GM23338 (cell line): ENCODE measurements around the gene OLFML1. TPM values are rescaled to one million over a fixed set of nuclear protein-coding genes. Genes with fewer than 3 reads are reported as not detected.

Source experiments
- ATAC-seq: fragments of 200-7000 bp; cut with Tn5 transposase; 3 replicates; pipeline ENCODE4 v1.9.1; 2020
- DNase-seq: peaks from one replicate; pipeline ENCODE4 v3.0.0-alpha.2; 2015; ENCODE audit warnings: low spot score
- H2AFZ ChIP-seq: fragments of 200-600 bp; sonication (generic); 2 replicates; pipeline ENCODE4 v1.8.0; 2016; ENCODE audit warnings: antibody characterized with exemption, mild to moderate bottlenecking, moderate library complexity
- H3F3A ChIP-seq: fragments of 200-600 bp; sonication (generic); replicated peaks from 2 replicates; pipeline ENCODE4 v1.8.0; 2017; ENCODE audit warnings: antibody characterized with exemption, mixed run types, low read depth
- H3K27ac ChIP-seq: fragments of 200-600 bp; sonication (generic); 2 replicates; pipeline ENCODE4 v1.6.1; 2016; ENCODE audit warnings: low read depth
- H3K27me3 ChIP-seq: fragments of 200-600 bp; sonication (generic); 2 replicates; pipeline ENCODE4 v1.8.0; 2016; ENCODE audit warnings: mild to moderate bottlenecking, mixed run types, moderate library complexity; ENCODE audit not compliant: insufficient read depth
- H3K36me3 ChIP-seq: fragments of 200-600 bp; sonication (generic); 2 replicates; pipeline ENCODE4 v1.8.0; 2016; ENCODE audit warnings: mild to moderate bottlenecking; ENCODE audit not compliant: insufficient read depth
- H3K4me1 ChIP-seq: fragments of 200-600 bp; sonication (generic); 2 replicates; pipeline ENCODE4 v1.8.0; 2016; ENCODE audit warnings: mild to moderate bottlenecking, moderate library complexity; ENCODE audit not compliant: insufficient read depth
- H3K4me2 ChIP-seq: fragments of 200-600 bp; sonication (generic); 2 replicates; pipeline ENCODE4 v1.7.1; 2017; ENCODE audit warnings: mixed run types
- H3K4me3 ChIP-seq: fragments of 200-600 bp; sonication (generic); 2 replicates; pipeline ENCODE4 v1.6.1; 2016; ENCODE audit warnings: mixed run types
- H3K79me2 ChIP-seq: fragments of 200-600 bp; sonication (generic); replicated peaks from 2 replicates; pipeline ENCODE4 v1.8.0; 2017; ENCODE audit warnings: mild to moderate bottlenecking; ENCODE audit not compliant: insufficient read depth
- H3K9me2 ChIP-seq: fragments of 200-600 bp; sonication (generic); 2 replicates; pipeline ENCODE4 v1.8.0; 2017; ENCODE audit not compliant: insufficient read depth
- H4K20me1 ChIP-seq: fragments of 200-600 bp; sonication (generic); replicated peaks from 2 replicates; pipeline ENCODE4 v1.8.0; 2017; ENCODE audit warnings: mild to moderate bottlenecking; ENCODE audit not compliant: insufficient read depth
- H3K27ac Mint-ChIP-seq: 2 replicates; pipeline ENCODE4 v1.8.0; 2020; ENCODE audit warnings: inconsistent platforms, mild to moderate bottlenecking, moderate library complexity, mixed read lengths
- H3K27me3 Mint-ChIP-seq: 3 replicates; pipeline ENCODE4 v1.8.0; 2022; ENCODE audit warnings: low read depth, mild to moderate bottlenecking, moderate library complexity, mixed read lengths, inconsistent platforms; ENCODE audit not compliant: insufficient read depth, poor library complexity
- H3K36me3 Mint-ChIP-seq: 3 replicates; pipeline ENCODE4 v1.8.0; 2021; ENCODE audit warnings: low read depth, mild to moderate bottlenecking, inconsistent platforms, moderate library complexity, mixed read lengths
- H3K4me1 Mint-ChIP-seq: 3 replicates; pipeline ENCODE4 v1.8.0; 2020; ENCODE audit warnings: mild to moderate bottlenecking, inconsistent platforms, mixed read lengths
- H3K4me3 Mint-ChIP-seq: 3 replicates; pipeline ENCODE4 v1.8.0; 2021; ENCODE audit warnings: moderate library complexity, mild to moderate bottlenecking, inconsistent platforms, mixed read lengths
- H3K9me3 Mint-ChIP-seq: 3 replicates; pipeline ENCODE4 v1.8.0; 2020; ENCODE audit warnings: moderate library complexity, mild to moderate bottlenecking, inconsistent platforms, mixed read lengths
- CREB1 ChIP-seq: fragments of 250-450 bp; sonication (Bioruptor Pico); IDR thresholded peaks from 2 replicates; pipeline ENCODE4 v1.5.0; 2020; ENCODE audit warnings: low read depth, mild to moderate bottlenecking, moderate library complexity
- CTCF ChIP-seq, 2 experiments: fragments of 200-600 bp in 1 of 2; sonication (generic) in 1 of 2; conservative IDR thresholded peaks; 2 replicates each; pipeline versions ENCODE4 v1.5.1 to v1.6.1; 2016 to 2017; ENCODE audit warnings: antibody characterized with exemption in 2 of 2, low read depth in 2 of 2, mild to moderate bottlenecking in 2 of 2, moderate library complexity in 1 of 2
- ETS1 ChIP-seq: IDR thresholded peaks from 2 replicates; pipeline ENCODE4 v1.6.1; 2016; ENCODE audit warnings: antibody characterized with exemption
- EZH2 ChIP-seq: fragments of 200-600 bp; sonication (generic); IDR thresholded peaks from one replicate; pipeline ENCODE4 v1.8.0; 2017; ENCODE audit warnings: antibody characterized with exemption, mild to moderate bottlenecking, low read depth; ENCODE audit not compliant: unreplicated experiment
- EZH2phosphoT487 ChIP-seq: fragments of 200-600 bp; sonication (generic); IDR thresholded peaks from one replicate; pipeline ENCODE4 v1.8.1; 2018; ENCODE audit warnings: antibody characterized with exemption; ENCODE audit not compliant: unreplicated experiment
- JUNB ChIP-seq: IDR thresholded peaks from one replicate; pipeline ENCODE4 v1.6.1; 2016; ENCODE audit warnings: antibody characterized with exemption; ENCODE audit not compliant: unreplicated experiment
- NANOG ChIP-seq: IDR thresholded peaks from 2 replicates; pipeline ENCODE4 v1.6.1; 2016; ENCODE audit warnings: antibody characterized with exemption, borderline replicate concordance
- POLR2AphosphoS5 ChIP-seq: IDR thresholded peaks from 2 replicates; pipeline ENCODE4 v1.6.1; 2016; ENCODE audit warnings: antibody characterized with exemption, low read depth
- REST ChIP-seq: IDR thresholded peaks from one replicate; pipeline ENCODE4 v1.6.1; 2018; ENCODE audit warnings: antibody characterized with exemption; ENCODE audit not compliant: unreplicated experiment
- STAT1 ChIP-seq: IDR thresholded peaks from one replicate; pipeline ENCODE4 v1.6.1; 2016; ENCODE audit warnings: antibody characterized with exemption; ENCODE audit not compliant: unreplicated experiment
- ZNF114 ChIP-seq: fragments of 250-450 bp; sonication (Bioruptor Pico); IDR thresholded peaks from 2 replicates; pipeline ENCODE4 v1.5.0; 2020; ENCODE audit warnings: mild to moderate bottlenecking, moderate library complexity
- ZNF331 ChIP-seq: fragments of 250-450 bp; sonication (Bioruptor Pico); IDR thresholded peaks from 2 replicates; pipeline ENCODE4 v1.5.0; 2020; ENCODE audit warnings: low read depth, mild to moderate bottlenecking, moderate library complexity
- ZNF462 ChIP-seq: fragments of 250-450 bp; sonication (Bioruptor Pico); IDR thresholded peaks from 2 replicates; pipeline ENCODE4 v1.5.0; 2020; ENCODE audit warnings: mild to moderate bottlenecking, moderate library complexity
- polyA plus RNA-seq: library from polyadenylated mRNA; unstranded; fragments of >200 nt; fragmentation: Nextera tagmentation; extraction: Ambion mirVana; gene quantifications from 2 replicates; pipeline ENCODE4 v1.2.1, GENCODE V29; 2016
- total RNA-seq: library from RNA; depleted of rRNA; stranded (reverse); fragments of >200 nt; shearing (Covaris generic); gene quantifications from 2 replicates; pipeline ENCODE4 v1.2.3, GENCODE V29; 2014

Gene OLFML1
- total and polyA plus RNA-seq, 2 experiments from 2014 or later: 0.21 TPM; not detected in 1

- Histone ChIP-seq H3K4me2 (no peak overlapping the region), H4K20me1 (no peaks in the 10 kb centered on the region), H2AFZ (no peak overlapping the region), H3K79me2 (no peaks in the 10 kb centered on the region), H3K9me2 (no peaks in the 10 kb centered on the region), H3K27ac (no peak overlapping the region), H3K4me1 (no peaks in the 10 kb centered on the region), H3K36me3 (no peaks in the 10 kb centered on the region), H3K4me3 (no peak overlapping the region), H3F3A (no peaks in the 10 kb centered on the region), H3K27me3 (no peaks in the 10 kb centered on the region)
- no peaks in the 10 kb centered on the region for H3K27me3 Mint-ChIP-seq
- peaks cover 6% of the 10 kb centered on the region; the same call in 2 of the 3 replicates for H3K4me1 Mint-ChIP-seq
- no peak for ATAC-seq
- no peak overlapping the region for H3K27ac Mint-ChIP-seq
- TF ChIP-seq ZNF331 (CRISPR knock-in tag): no peak
- no peak for TF ChIP-seq EZH2phosphoT487
- TF ChIP-seq STAT1: no peak
- TF ChIP-seq POLR2AphosphoS5: no peak
- no peak for TF ChIP-seq ZNF462 (CRISPR knock-in tag)
- TF ChIP-seq CTCF (conservative IDR thresholded peaks at IDR 0.05; ENCODE audit: low read depth in 2 of 2): no peak
- no peak for TF ChIP-seq EZH2
- no peak for TF ChIP-seq JUNB
- no peak for TF ChIP-seq CREB1 (CRISPR knock-in tag)
- no peak for TF ChIP-seq ZNF114
- TF ChIP-seq REST: no peak
- no peak for TF ChIP-seq ETS1
- no peak for TF ChIP-seq NANOG
- H3K9me3 Mint-ChIP-seq: peaks cover 3% of the 10 kb centered on the region; the same call in 1 of the 3 replicates
- no peaks in the 10 kb centered on the region for H3K36me3 Mint-ChIP-seq
- no peak overlapping the region for H3K4me3 Mint-ChIP-seq
- no peak for DNase-seq
These were observed 39.7 kb upstream of the OLFML1 start for GRCh38 chr11:7445564-7445963.
